GM18873 (cell line): ENCODE measurements around the gene IFITM10.
"Not testable (repeated sequence)": the region's sequence is repeated elsewhere in the genome, so short reads cannot be mapped to it uniquely, and the experiment has no call there.

Experiments used
- ATAC-seq: cut with Tn5 transposase; IDR thresholded peaks from one replicate; pipeline ENCODE4 v1.9.1; 2021; ENCODE audit warnings: mild to moderate bottlenecking, moderate library complexity, moderate number of reproducible peaks; ENCODE audit not compliant: unreplicated experiment, low FRiP score

Gene IFITM10

DNA sequence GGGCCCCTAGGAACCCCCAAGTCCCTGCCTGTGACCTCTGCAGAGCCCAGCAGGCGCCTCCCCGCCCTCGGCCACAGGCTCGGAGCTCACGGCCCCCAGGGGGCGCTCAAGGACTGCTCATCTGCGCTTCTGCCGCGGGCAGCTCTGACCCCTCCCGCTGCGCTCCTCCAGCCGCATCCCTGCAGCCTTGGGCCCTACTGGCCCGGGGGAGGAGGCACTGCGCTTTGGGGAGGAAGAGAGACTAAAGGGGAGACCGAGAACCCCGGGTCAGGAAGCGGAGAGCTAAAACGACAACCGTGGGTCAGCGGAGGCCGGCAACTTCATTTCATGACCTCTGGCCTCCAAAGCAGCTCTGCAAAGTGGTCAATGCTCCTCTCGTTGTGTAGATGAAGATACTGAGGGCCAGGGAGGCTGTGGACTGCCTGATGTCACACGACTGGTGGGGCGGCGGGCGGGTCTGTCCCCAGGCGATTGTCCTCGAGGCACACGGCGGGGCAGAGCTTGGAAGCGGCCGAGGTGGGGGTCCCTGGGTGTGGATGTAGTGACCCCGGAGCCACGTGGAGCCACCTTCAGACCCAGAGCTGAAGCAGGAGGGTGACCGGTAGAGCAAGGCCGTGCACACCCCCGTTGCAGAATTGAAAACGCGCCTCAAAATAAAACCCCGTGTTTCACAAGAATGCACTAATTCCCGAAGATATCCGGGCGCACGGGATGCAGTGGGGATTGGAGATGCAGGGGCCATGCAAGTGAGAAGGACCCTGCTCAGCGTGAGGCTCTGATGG is 56.1 kb downstream of the IFITM10 start:
- ATAC-seq, result no peak

DNA sequence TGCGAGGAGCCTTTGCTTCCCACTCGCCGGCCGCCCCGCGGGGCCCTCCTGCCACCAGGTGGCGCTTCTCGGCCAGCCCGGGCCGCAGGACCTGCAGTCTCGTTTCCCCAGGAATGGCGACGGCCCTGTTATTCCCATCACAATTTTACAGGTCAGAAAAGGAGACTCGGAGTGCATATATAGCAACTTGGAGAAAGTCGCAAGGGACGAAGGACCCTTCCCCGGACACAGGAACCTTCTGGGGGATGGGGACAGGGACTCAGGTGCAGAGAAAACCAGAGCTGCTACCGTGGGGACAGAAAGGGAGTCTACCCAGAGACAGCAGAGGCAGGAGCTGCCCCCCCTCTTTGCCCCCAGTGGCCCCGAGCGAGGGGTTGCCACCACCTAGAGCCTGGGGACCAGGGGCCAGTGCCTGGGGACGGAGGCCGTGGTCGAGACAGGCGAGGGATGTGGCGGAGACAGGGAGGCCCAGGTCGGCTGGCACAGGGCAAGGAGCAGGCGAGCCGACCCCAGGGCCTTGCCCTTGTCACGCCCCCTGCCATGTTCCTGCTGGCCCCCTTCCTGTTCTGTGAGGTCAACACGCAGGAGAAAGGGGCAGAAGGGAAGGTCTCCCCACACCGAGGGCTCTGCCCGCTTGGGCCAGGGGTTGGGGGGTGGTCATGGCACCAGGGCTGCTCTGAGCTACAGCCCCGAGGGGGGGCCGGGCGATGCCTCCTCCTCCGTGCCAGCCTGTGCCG is 56.9 kb downstream of the IFITM10 start:
- ATAC-seq, result no peak

DNA sequence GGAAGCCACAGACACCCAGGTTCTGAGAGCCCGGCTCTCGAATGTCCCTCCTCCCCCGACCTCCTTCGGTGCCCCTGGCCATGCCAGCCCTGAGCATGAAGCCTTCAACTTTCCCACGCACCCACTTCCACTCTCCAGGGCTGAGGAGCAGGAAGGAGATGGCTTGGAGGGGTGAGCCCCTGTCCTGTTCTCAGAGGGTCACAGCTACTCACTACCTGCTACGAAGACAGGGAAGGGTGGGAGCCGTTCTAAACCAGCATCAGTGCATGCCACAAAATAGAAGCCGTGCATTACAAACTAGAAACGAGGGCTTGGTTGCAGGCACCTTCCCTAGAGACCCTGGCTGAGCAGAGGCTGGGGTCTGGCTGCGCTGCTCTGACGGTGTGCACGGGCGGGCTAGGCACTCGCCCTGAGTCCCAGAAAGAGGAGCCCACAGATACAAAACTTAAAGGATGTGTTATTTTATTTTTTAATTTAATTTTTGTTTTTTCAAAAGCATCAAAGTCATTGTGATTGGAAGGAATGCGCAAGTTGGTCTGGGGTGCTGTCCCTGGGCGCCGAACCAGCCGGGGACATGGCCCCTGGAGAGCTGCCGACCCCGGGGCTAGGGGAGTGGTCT is 57.6 kb downstream of the IFITM10 start:
- ATAC-seq, result no peak

DNA sequence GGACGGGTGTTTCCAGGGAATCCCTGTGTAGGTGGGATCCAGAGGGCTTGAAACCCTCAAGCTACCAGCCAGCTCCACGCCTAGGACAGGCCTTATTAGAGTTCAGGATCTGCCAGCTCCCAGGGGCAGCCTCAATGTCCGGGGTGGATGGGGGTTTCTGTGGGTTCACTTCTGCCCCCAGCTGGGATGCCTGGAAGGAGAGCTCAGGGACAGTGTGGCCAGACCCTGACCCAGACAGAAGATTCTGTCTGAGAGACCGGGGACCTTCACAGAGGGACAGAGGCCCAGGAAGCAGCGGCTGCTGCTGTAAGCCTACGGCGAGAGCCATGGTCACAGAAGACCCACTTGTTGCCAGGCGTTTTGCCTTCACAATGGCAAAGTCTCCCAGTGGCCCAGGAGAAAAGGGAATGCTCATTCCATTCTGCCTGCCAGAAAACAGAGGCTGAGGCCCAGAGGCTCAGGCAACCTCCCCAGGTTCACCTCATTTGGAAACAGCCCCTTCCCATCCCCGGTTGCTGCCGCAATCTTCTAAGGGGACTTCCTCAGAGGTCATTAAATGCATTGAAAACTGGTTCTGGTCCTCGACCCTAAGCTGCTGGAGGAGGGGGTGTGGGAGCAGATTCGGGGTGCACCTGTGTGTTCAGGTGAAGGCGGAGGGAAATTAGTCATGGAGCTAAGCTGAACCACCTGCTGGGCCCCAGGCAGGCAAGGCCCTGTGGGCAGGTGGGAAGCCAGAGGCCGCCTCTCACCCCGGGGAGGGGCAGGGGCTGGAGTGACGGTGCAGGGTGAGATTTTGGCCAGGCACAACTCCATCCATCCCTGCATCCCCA is 58.3 kb downstream of the IFITM10 start:
- ATAC-seq, result no peak

DNA sequence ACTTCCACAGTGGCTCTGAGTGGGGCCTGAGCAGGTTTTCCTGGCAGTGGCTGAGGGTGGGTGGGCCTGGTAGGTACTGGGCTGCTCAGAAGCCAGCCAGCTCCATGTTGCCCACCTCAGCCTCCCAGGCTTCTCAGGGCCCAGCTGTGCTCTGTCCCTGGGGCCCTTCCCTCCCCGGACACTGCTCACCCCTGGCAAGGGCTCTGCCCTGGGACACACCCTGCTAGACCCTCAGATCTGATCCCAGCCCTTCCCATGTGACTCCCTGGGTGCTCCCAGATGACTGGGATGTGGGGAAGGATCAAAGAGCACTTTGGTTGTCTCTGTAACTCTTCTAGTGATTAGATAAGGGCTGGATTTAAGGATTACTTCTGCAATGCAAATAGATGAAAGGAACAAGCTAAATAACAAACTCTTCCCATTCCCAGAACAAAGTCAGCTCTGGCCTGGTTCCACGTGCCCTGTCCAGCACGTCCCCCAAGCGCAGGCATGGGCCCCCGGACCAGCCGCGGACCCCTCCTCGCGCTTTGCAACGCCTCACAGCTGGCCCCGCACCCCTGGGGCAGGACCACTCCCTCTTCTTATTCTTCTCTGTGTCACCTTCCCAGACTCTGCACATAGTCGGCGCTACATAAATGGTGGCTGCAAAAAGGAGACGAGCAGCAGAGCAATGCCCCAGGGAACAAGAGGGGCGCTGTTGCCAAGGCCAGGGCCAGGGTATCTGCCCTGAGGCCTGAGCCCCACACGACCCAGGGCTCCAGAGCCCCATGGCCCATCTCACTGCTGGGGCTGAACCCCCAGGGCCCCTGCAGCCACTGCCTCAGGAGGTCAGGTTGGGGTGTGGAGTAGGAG is 59.1 kb downstream of the IFITM10 start:
- no peak for ATAC-seq

DNA sequence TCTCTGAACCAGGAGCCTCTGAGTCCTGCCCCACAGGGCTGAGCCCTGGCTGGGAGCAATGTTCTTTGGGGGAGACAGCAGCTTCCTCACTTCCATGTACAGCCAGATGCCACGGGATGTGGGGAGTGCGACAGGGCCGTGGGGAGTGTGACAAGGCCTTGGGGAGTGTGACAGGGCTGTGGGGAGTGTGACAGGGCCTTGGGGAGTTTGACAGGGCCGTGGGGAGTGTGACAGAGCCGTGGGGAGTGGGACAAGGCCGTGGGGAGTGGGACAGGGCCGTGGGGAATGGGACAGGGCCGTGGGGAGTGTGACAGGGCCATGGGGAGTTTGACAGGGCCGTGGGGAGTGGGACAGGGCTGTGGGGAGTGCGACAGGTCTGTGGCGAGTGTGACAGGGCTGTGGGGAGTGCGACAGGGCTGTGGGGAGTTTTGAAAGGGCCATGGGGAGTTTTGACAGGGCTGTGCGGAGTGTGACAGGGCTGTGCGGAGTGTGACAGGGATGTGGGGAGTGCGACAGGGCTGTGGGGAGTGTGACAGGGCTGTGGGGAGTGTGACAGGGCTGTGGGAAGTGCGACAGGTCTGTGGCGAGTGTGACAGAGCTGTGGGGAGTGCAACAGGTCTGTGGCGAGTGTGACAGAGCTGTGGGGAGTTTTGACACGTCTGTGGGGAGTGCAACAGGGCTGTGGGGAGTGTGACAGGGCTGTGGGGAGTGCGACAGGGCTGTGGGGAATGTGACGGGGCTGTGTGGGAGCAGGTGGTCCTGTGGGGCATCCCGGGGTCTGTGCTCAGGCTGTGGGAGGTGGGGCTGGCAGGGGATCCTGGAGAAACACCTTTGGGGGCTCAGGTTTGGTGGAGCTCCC is 60.0 kb downstream of the IFITM10 start:
- no peak for ATAC-seq

DNA sequence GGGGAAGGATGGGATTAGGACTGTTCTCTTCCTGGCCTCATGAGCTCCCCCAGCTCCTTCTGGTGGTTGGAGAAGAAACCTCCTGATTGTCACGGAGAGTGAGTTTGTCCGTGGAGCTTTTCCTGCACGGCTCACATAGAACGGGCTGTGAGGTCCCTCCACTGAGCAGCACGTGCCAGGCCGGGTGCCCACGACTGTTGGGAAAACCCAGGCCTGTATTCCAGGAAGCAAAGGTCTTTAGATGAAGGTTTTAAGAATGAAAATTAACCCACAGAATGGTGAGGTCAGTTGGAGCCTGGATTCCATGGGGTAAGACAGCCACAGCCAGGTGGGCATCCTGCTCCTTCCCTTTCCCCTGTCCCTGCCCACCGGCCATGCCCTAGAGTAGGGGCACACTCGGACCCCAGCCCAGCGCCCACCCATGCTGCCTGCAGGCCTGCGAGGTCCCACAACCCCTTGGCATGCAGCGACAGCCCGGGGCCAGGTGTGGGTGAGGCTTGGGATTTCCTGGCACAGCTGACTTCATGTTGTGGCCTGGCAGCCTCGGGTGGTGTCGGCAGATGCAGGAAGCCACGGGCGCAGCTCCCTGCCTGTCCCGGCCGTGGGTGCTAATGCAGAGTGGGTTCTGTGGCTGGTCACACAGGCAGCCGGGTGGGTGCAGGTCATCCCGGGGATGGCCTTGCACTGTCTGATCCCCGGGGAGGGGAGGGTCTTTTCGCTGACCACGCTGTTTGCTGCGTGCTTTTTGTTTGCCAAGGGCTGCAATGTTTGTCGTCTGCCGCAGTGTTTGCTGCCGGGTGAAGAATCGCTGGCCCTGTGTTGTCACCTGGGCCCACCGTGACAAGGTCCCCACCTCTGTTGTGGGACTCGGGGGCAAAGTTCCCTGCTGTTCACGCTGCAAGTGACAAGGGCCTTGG is 60.9 kb downstream of the IFITM10 start:
- ATAC-seq, result not testable (repeated sequence)

DNA sequence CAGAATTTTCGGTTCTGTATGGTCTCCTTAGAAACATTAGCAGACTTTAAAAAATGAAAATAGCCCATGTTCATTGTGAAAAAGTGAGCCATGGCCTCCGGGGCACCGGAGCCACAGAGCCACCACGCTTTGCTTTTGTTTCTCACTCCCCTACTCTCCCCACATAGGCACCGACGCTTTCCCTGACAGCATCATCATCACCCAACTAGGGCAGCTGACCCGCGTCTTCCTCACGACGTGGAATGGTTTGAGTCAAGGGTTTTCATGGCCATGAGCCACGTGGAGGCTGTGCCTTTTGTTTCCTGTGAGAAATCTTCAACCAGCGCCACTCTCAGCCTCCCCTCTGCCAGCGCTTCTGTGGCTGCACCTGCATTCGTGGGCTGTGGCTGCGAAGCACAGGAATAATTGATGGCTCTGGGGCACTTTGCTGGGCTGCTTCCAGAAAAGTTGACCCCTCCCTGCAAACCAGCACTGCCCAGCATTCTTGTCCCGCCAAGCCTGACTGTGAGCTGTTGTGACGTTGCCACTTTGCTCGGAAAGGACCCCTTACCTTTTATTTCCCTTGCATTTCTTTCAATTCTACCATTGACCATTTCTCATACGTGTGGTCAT is 62.0 kb downstream of the IFITM10 start:
- ATAC-seq, result not testable (repeated sequence)

DNA sequence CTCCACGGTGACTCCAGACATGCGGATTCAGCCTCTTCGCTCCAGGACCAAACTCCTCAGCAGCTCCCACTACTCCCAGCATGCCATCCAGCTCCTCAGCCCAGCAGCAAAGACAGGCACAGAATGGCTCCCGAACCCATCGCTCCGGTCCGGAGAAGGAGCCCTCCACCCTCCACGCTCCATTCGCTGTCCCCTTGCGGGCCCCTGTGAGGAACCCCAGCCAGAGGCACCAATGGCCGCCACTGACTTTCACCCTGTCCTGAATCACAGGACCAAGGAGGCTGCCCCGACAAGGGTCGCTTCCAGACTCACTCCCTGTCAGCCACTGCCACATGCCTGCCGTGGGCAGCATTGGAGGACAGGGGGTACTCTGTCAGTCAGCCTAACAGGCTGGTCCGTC is 64.2 kb downstream of the IFITM10 start:
- ATAC-seq, result not testable (repeated sequence)

DNA sequence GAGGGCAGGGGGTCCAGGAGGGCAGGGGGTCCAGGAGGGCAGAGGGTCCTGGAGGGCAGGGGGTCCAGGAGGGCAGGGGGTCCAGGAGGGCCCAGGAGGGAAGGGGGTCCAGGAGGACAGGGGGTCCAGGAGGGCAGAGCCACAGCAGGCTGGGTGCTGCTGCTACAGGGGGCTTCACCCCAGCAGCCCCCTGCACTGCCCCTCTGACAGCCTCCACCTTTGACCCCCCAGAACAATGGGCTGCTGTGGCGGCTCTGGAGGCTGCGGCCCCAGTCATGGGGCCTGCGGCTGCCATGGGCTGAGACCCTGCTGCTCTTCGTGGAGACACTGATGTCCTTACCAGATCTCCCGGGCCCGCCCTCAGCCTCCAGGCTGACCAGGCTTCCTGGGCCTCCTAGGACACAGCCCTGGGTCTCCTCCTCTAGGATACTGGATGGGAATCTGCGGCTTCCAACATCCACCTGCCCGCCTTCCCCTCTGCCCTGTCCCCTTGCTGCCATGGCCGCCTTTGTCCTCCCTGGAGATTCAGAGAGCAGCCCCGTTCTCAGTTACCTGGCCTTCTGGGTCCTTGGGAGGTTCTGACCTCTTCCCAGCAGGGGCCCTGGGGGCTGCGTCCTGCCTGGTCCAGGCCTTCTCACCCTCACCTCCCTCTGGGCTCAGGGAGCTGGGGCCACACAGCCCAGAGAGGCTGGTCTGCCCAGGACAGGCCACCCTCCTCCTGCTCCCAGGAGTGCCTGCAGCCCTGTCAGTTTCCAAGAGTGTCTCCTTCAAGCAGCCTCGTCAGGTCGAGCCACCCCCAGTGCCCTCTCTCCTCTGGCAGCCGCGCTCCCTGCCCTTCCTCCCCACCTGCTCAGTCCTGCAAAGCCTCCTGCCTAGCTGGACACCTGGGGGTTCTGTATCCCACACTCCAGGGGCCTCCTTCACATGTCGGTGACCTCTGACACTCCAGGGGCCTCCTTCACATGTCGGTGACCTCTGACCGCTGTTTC is 65.2 kb downstream of the IFITM10 start:
- not testable (repeated sequence) for ATAC-seq

DNA sequence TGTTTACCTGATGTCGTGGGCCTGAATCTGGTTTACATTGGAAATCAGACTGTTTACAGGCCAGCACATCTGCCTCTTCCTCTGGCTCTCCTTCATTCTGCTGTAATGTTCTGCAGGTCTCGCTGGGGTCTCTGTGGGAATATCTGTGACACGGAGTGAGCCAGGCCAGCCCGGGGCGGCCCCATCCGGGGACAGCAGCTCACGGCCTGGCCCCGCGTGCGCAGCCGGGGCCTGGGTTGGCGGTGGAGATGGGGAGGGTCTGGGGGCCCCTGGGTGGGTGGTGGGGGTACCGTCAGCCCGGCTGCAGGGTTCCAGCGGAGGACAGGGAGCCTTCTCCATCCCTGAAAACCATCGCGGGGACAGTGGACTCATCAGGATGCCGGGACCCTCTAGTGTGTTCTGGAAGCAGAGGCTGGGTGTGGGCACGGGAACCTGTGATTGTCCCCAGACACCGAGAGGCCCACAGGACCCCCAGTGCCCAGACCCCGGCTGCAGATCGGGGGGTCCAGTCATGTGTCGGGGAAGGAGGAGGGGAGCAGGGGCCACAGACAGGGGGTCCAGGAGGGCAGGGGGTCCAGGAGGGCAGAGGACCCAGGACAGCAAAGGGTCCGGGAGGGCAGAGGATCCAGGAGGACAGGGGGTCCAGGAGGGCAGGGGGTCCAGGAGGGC is 66.4 kb downstream of the IFITM10 start:
- ATAC-seq, result not testable (repeated sequence)

DNA sequence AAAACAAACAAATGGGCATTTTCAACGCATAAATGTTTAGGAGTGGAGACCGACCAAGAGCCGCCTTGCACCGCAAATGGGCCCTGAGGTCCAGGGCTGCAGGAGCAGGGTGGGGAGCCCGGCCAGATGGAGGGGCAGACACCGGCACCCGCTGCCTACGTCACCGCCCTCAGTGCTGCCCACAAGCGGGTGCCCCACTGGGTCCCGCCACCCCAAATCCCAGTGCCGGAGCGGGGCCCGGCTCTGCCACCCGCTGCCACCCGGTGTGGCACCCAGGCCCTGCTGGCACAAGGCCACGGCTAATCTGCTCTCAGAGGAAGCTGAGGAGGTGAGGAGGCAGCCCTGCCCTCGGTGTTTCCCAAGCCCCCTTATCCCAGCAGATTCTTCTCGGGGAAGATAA is 67.2 kb downstream of the IFITM10 start:
- not testable (repeated sequence) for ATAC-seq
